A673 (cell line): ENCODE results near the gene NXPH2. TPM values are rescaled to one million over a fixed set of nuclear protein-coding genes. Genes with fewer than 3 reads are reported as not detected.

Experiments used
- BruUV-seq: library from RNA; stranded (reverse); fragments of 400-500 nt; replicated peaks from 2 replicates; lab custom pipeline; 2021; lab: Mats Ljungman, UMichigan
- CTCF ChIA-PET: fragments of 300-600 bp; sonication (Branson Sonifier 250); formaldehyde crosslinking; loops from one replicate; lab custom pipeline; 2022; ENCODE audit warnings: antibody characterized with exemption; lab: Charles Lee
- POLR2A ChIA-PET: fragments of 300-600 bp; sonication (Branson Sonifier 250); formaldehyde crosslinking; loops from one replicate; lab custom pipeline; 2022; ENCODE audit warnings: antibody characterized with exemption; ENCODE audit not compliant: low non-redundant PET; lab: Charles Lee
- DNase-seq: peaks from one replicate; pipeline ENCODE4 v3.0.0-alpha.2; 2015; ENCODE audit warnings: low spot score
- H3K27ac ChIP-seq: fragments of 200-600 bp; sonication (generic); 2 replicates; pipeline ENCODE4 v1.5.1; 2016; ENCODE audit warnings: mixed run types, low read depth, mild to moderate bottlenecking, mixed read lengths, antibody characterized with exemption, low read length; ENCODE audit not compliant: poor library complexity, severe bottlenecking
- H3K27me3 ChIP-seq: fragments of 200-600 bp; sonication (generic); replicated peaks from 2 replicates; pipeline ENCODE4 v1.6.1; 2017; ENCODE audit warnings: mixed run types, low read depth, mild to moderate bottlenecking, mixed read lengths, antibody characterized with exemption, low read length; ENCODE audit not compliant: insufficient read depth, poor library complexity
- H3K36me3 ChIP-seq: fragments of 200-600 bp; sonication (generic); 2 replicates; pipeline ENCODE4 v1.6.1; 2016; ENCODE audit warnings: mixed run types, mild to moderate bottlenecking, mixed read lengths, antibody characterized with exemption, low read length; ENCODE audit not compliant: insufficient read depth, poor library complexity, severe bottlenecking
- H3K4me1 ChIP-seq: fragments of 200-600 bp; sonication (generic); 2 replicates; pipeline ENCODE4 v1.6.1; 2017; ENCODE audit warnings: mixed run types, mild to moderate bottlenecking, mixed read lengths, antibody characterized with exemption, low read length; ENCODE audit not compliant: insufficient read depth, poor library complexity, severe bottlenecking
- H3K4me3 ChIP-seq: fragments of 200-600 bp; sonication (generic); 2 replicates; pipeline ENCODE4 v1.5.1; 2016; ENCODE audit warnings: low read depth, mixed run types, mild to moderate bottlenecking, mixed read lengths, low read length; ENCODE audit not compliant: poor library complexity, severe bottlenecking
- H3K9me3 ChIP-seq: fragments of 200-600 bp; sonication (generic); 2 replicates; pipeline ENCODE4 v1.6.1; 2016; ENCODE audit warnings: mixed run types, low read depth, mild to moderate bottlenecking, mixed read lengths, antibody characterized with exemption, low read length; ENCODE audit not compliant: poor library complexity, severe bottlenecking
- EZH2 ChIP-seq: fragments of 200-600 bp; sonication (generic); IDR thresholded peaks from 2 replicates; pipeline ENCODE4 v1.6.1; 2017; ENCODE audit warnings: borderline replicate concordance, low read depth, mild to moderate bottlenecking, mixed read lengths, antibody characterized with exemption, low read length; ENCODE audit not compliant: poor library complexity, severe bottlenecking
- intact Hi-C: fragments of 100-400 bp; cut with micrococcal nuclease; formaldehyde crosslinking; loops from one replicate; pipeline ENCODE4 v1.10.0; 2022; ENCODE audit not compliant: unreplicated experiment
- total RNA-seq: library from RNA; stranded (reverse); gene quantifications from 2 replicates; pipeline ENCODE4 v1.2.3, GENCODE V29; 2021
- TF ChIP-seq, protein P1 (sequence below): fragments of 300-800, 200-600 bp; sonication (generic); conservative IDR thresholded peaks from 2 replicates; pipeline ENCODE4 v1.5.1; 2017; ENCODE audit warnings: low read depth, mild to moderate bottlenecking, antibody characterized with exemption, low read length, moderate library complexity, mixed read lengths

Gene NXPH2
- total RNA-seq, 1 experiment from 2014 or later = 5.4 TPM

- CTCF ChIA-PET = no interaction called here
- POLR2A ChIA-PET = no interaction called here
- Histone ChIP-seq H3K4me3 (no peak overlapping the region), H3K27ac (no peak overlapping the region), H3K27me3 (no peaks in the 10 kb centered on the region), H3K36me3 (no peaks in the 10 kb centered on the region), H3K9me3 (no peaks in the 10 kb centered on the region), H3K4me1 (no peaks in the 10 kb centered on the region)
- TF ChIP-seq, protein P1, sequence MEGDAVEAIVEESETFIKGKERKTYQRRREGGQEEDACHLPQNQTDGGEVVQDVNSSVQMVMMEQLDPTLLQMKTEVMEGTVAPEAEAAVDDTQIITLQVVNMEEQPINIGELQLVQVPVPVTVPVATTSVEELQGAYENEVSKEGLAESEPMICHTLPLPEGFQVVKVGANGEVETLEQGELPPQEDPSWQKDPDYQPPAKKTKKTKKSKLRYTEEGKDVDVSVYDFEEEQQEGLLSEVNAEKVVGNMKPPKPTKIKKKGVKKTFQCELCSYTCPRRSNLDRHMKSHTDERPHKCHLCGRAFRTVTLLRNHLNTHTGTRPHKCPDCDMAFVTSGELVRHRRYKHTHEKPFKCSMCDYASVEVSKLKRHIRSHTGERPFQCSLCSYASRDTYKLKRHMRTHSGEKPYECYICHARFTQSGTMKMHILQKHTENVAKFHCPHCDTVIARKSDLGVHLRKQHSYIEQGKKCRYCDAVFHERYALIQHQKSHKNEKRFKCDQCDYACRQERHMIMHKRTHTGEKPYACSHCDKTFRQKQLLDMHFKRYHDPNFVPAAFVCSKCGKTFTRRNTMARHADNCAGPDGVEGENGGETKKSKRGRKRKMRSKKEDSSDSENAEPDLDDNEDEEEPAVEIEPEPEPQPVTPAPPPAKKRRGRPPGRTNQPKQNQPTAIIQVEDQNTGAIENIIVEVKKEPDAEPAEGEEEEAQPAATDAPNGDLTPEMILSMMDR = no peak
- TF ChIP-seq EZH2 = no peak
- DNase-seq = no peak
- intact Hi-C loops = no loop called here
- no TSS peak for BruUV-seq
Measured at GRCh38 chr2:138637061-138637460, 143.1 kb downstream of the NXPH2 start.

DNA sequence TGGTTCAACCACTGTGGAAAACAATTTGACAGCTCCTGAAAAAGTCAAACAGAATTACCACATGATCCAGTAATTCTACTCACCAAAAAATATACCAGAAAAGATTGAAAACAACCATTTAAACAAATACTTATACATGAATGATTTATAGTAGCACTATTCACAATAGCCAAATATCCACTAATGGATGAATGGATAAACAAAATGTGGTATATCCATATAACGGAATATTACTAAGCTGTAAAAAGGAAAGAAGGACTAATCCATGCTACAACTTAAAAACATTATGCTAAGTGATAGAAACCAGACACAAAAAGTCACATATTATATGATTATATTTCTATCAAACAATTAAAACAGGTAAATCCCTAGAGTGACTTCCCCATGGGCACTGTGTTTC, 147.1 kb downstream of the NXPH2 start:
- intact Hi-C loops = no loop called here
- CTCF ChIA-PET = no interaction called here
- Histone ChIP-seq H3K4me3 (no peak overlapping the region), H3K27ac (no peak overlapping the region), H3K9me3 (no peaks in the 10 kb centered on the region), H3K4me1 (no peaks in the 10 kb centered on the region), H3K27me3 (no peaks in the 10 kb centered on the region), H3K36me3 (no peaks in the 10 kb centered on the region)
- DNase-seq = no peak
- POLR2A ChIA-PET = no interaction called here
- TF ChIP-seq, protein P1 = no peak
- no peak for TF ChIP-seq EZH2
- no TSS peak for BruUV-seq

DNA sequence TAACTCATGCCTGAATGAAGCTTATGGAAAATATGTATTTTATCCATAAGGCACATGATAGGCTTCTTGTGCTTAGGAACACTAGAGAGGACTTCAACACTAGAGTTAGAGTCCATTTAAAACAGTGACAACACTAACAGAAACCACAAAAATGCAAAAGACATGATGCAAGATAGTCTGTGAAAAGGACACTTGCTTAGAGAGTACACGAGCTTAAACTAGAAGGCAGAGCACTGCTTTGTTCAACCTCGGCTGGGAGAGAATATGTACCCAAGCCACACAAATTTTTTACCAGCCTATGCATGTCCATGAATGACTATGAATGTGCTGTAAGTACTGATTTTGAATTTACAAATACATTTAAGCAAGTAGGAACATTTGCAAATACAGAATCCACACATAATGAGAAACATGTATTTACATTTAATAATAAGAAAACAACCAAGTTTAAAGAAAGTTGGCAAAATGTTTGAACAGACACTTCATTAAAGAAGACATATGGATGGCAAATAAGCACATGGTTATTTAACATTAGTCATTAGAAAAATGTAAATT, 148.0 kb downstream of the NXPH2 start:
- ChIA-PET POLR2A (no interaction called here), CTCF (no interaction called here)
- no peak for DNase-seq

More for the DNA sequence above, 148.0 kb downstream of the NXPH2 start:
- Histone ChIP-seq H3K27ac (no peak overlapping the region), H3K9me3 (no peaks in the 10 kb centered on the region), H3K4me3 (no peak overlapping the region), H3K27me3 (no peaks in the 10 kb centered on the region), H3K36me3 (no peaks in the 10 kb centered on the region), H3K4me1 (no peaks in the 10 kb centered on the region)
- TF ChIP-seq, protein P1 = no peak
- BruUV-seq = no TSS peak
- intact Hi-C loops = no loop called here
